Epithelial cell of proximal tubule (primary cell): ENCODE data around the gene F13B. TPM values are rescaled to one million over a fixed set of nuclear protein-coding genes. Genes with fewer than 3 reads are reported as not detected.
"Not testable (repeated sequence)": the region's sequence is repeated elsewhere in the genome, so short reads cannot be mapped to it uniquely, and the experiment has no call there.

Experiments
- DNase-seq: peaks from one replicate; pipeline ENCODE4 v3.0.0-alpha.2; 2011; ENCODE audit warnings: low read depth
- H3K4me3 ChIP-seq: 2 replicates; pipeline ENCODE4 v1.5.1; 2011; ENCODE audit warnings: low read depth, mild to moderate bottlenecking, low read length
- CTCF ChIP-seq: conservative IDR thresholded peaks from 2 replicates; pipeline ENCODE4 v1.5.1; 2012; ENCODE audit warnings: low read depth, mild to moderate bottlenecking, low read length
- total RNA-seq: library from RNA; depleted of rRNA; stranded (reverse); fragments of >200 nt; gene quantifications from 2 replicates; pipeline ENCODE4 v1.2.3, GENCODE V29; 2015

The F13B gene
- total RNA-seq, 1 donor from 2014 or later = not detected

- H3K4me3 ChIP-seq = no peak overlapping the region
- TF ChIP-seq CTCF = no peak
- no peak for DNase-seq
Measured at GRCh38 chr1:197001828-197002227, 65.2 kb downstream of the F13B start.

- DNase-seq = no peak
- TF ChIP-seq CTCF = no peak
- no peak overlapping the region for H3K4me3 ChIP-seq
Measured at GRCh38 chr1:196997423-196997822, 69.6 kb downstream of the F13B start.

GRCh38 chr1:196993916-196994315, 73.1 kb downstream of the F13B start:
- DNase-seq = no peak

GRCh38 chr1:196991919-196992651, 75.0 kb downstream of the F13B start:
- DNase-seq, H3K4me3 ChIP-seq: not testable (repeated sequence)

More at GRCh38 chr1:196993916-196994315, 73.1 kb downstream of the F13B start:
- no peak overlapping the region for H3K4me3 ChIP-seq
- no peak for TF ChIP-seq CTCF

Other genes starting within 250 kb of the F13B start
- gene CFHR1, start 247.5 kb downstream of the F13B start, total RNA-seq = not detected in 2 replicates
- gene CFHR4, start 179.2 kb downstream of the F13B start, total RNA-seq = not detected in 2 replicates
- not detected in 2 replicates for gene CFHR2, start 123.5 kb downstream of the F13B start, total RNA-seq
- not detected in 2 replicates for gene CFHR5, start 89.7 kb downstream of the F13B start, total RNA-seq
- 38.6 and 39.6 TPM in 2 replicates for gene ASPM, start 79.4 kb upstream of the F13B start, total RNA-seq
- gene ZBTB41, start 134.0 kb upstream of the F13B start, total RNA-seq = 6.0 and 8.1 TPM in 2 replicates
- 0.06 TPM in 1 of 2 replicates, not detected in the other for gene CRB1, start 201.0 kb upstream of the F13B start, total RNA-seq